MCF 10A (cell line): ENCODE measurements around the gene CYREN. TPM values are rescaled to one million over a fixed set of nuclear protein-coding genes. Genes with fewer than 3 reads are reported as not detected.

Source experiments
- BruUV-seq: library from RNA; stranded (reverse); fragments of 400-500 nt; replicated peaks from 2 replicates; lab custom pipeline; 2021; lab: Mats Ljungman, UMichigan
- CTCF ChIA-PET: fragments of 300-600 bp; sonication (Branson Sonifier 250); formaldehyde crosslinking; extraction: SDS; loops from one replicate; lab custom pipeline; 2021; ENCODE audit warnings: antibody characterized with exemption, inconsistent platforms; lab: Yijun Ruan, JAX
- POLR2A ChIA-PET: fragments of 300-600, 350-650 bp; sonication (Branson Sonifier 250); formaldehyde crosslinking; extraction: SDS; loops from one replicate; lab custom pipeline; 2020; ENCODE audit warnings: antibody characterized with exemption, inconsistent platforms; lab: Yijun Ruan, JAX
- DNase-seq: peaks from one replicate; pipeline ENCODE4 v3.0.0-alpha.2; 2018; ENCODE audit not compliant: unreplicated experiment
- H3K27ac Mint-ChIP-seq: one replicate; pipeline ENCODE4 v1.8.0; 2022; ENCODE audit warnings: mild to moderate bottlenecking, low read depth, mixed read lengths; ENCODE audit not compliant: unreplicated experiment
- H3K27me3 Mint-ChIP-seq: one replicate; pipeline ENCODE4 v1.8.0; 2022; ENCODE audit warnings: mixed read lengths; ENCODE audit not compliant: insufficient read depth, unreplicated experiment
- H3K36me3 Mint-ChIP-seq: one replicate; pipeline ENCODE4 v1.8.0; 2022; ENCODE audit warnings: mild to moderate bottlenecking, moderate library complexity, mixed read lengths; ENCODE audit not compliant: insufficient read depth, unreplicated experiment
- H3K4me1 Mint-ChIP-seq: one replicate; pipeline ENCODE4 v1.8.0; 2022; ENCODE audit warnings: mixed read lengths; ENCODE audit not compliant: insufficient read depth, unreplicated experiment
- H3K4me3 Mint-ChIP-seq: one replicate; pipeline ENCODE4 v1.8.0; 2022; ENCODE audit warnings: mild to moderate bottlenecking, moderate library complexity, mixed read lengths; ENCODE audit not compliant: unreplicated experiment
- H3K9me3 Mint-ChIP-seq: one replicate; pipeline ENCODE4 v1.8.0; 2022; ENCODE audit warnings: mixed read lengths; ENCODE audit not compliant: unreplicated experiment
- CTCF ChIP-seq: fragments of 200-600 bp; IDR thresholded peaks from one replicate; pipeline ENCODE4 v1.8.0; 2022; ENCODE audit warnings: antibody characterized with exemption, mild to moderate bottlenecking; ENCODE audit not compliant: unreplicated experiment
- intact Hi-C: fragments of 100-400 bp; cut with micrococcal nuclease; formaldehyde crosslinking; loops from 2 replicates; pipeline ENCODE4 v1.14.1; 2022
- total RNA-seq: library from RNA; stranded (reverse); gene quantifications from 2 replicates; pipeline ENCODE4 v1.2.3, GENCODE V29; 2022

The CYREN gene
- total RNA-seq, 1 experiment from 2014 or later = 66.0 TPM

- TF ChIP-seq CTCF = no peak
- no TSS peak for BruUV-seq
- intact Hi-C loops = no loop called here
- H3K36me3 Mint-ChIP-seq = peaks cover 14% of the 10 kb centered on the region
- ChIA-PET CTCF (interaction anchor here (0.7 to 1.8 kb wide), 2 partner anchors 10 to 27 kb away, joined by 3 to 5 read pairs; partner anchors contain the start of gene CYREN), POLR2A (interaction anchor here (0.5 to 0.9 kb wide), 3 partner anchors 12 to 446 kb away, joined by 3 to 5 read pairs (median 3); no protein-coding TSS in a partner anchor)
- H3K9me3 Mint-ChIP-seq = no peaks in the 10 kb centered on the region
- H3K27me3 Mint-ChIP-seq = no peaks in the 10 kb centered on the region
- DNase-seq = no peak
- no peak overlapping the region for H3K4me3 Mint-ChIP-seq
- H3K4me1 Mint-ChIP-seq = no peaks in the 10 kb centered on the region
- H3K27ac Mint-ChIP-seq = no peak overlapping the region
Measured at GRCh38 chr7:135197906-135198655, 27.6 kb upstream of the CYREN start.

- H3K9me3 Mint-ChIP-seq = no peaks in the 10 kb centered on the region
- no peak overlapping the region for H3K4me3 Mint-ChIP-seq
- no TSS peak for BruUV-seq
- no peak for TF ChIP-seq CTCF
- no peak overlapping the region for H3K27ac Mint-ChIP-seq
- intact Hi-C loops = no loop called here
- no peak for DNase-seq
- CTCF ChIA-PET = interaction anchor here (0.7 to 1.8 kb wide), 2 partner anchors 10 to 549 kb away, joined by 3 to 5 read pairs; no protein-coding TSS in a partner anchor
- H3K27me3 Mint-ChIP-seq = no peaks in the 10 kb centered on the region
- no peaks in the 10 kb centered on the region for H3K4me1 Mint-ChIP-seq
- POLR2A ChIA-PET = interaction anchor here (0.8 kb wide), 1 partner anchor 13 kb away, joined by 3 read pairs; no protein-coding TSS in a partner anchor
- peaks cover 10% of the 10 kb centered on the region for H3K36me3 Mint-ChIP-seq
Measured at GRCh38 chr7:135197343-135197742, 26.8 kb upstream of the CYREN start.

GRCh38 chr7:135195968-135196629 is 25.6 kb upstream of the CYREN start:
- Mint-ChIP-seq H3K4me3 (no peak overlapping the region), H3K27me3 (no peaks in the 10 kb centered on the region), H3K36me3 (peaks cover 6% of the 10 kb centered on the region), H3K4me1 (no peaks in the 10 kb centered on the region), H3K9me3 (no peaks in the 10 kb centered on the region), H3K27ac (no peak overlapping the region)
- ChIA-PET CTCF (interaction anchor here (0.6 to 1.8 kb wide), 2 partner anchors 8 to 79 kb away, joined by 3 to 5 read pairs; no protein-coding TSS in a partner anchor), POLR2A (interaction anchor here (0.6 kb wide), 1 partner anchor 15 kb away, joined by 3 read pairs; the partner anchor contains the start of gene WDR91)
- intact Hi-C loops = no loop called here
- BruUV-seq = no TSS peak
- TF ChIP-seq CTCF = no peak
- no peak for DNase-seq

- Mint-ChIP-seq H3K27me3 (no peaks in the 10 kb centered on the region), H3K4me3 (no peak overlapping the region), H3K27ac (no peak overlapping the region), H3K4me1 (no peaks in the 10 kb centered on the region), H3K36me3 (peaks cover 6% of the 10 kb centered on the region), H3K9me3 (no peaks in the 10 kb centered on the region)
- ChIA-PET CTCF (interaction anchor here (0.6 to 1.2 kb wide), 2 partner anchors 15 to 18 kb away, joined by 3 to 4 read pairs; no protein-coding TSS in a partner anchor), POLR2A (interaction anchor here (1.0 to 1.2 kb wide), 2 partner anchors 19 to 26 kb away, joined by 3 read pairs; no protein-coding TSS in a partner anchor)
- no peak for TF ChIP-seq CTCF
- intact Hi-C loops = no loop called here
- no peak for DNase-seq
- BruUV-seq = no TSS peak
Measured at GRCh38 chr7:135195156-135195555, 24.6 kb upstream of the CYREN start.
